ENCODE measurements around the gene CCDC78. TPM values are rescaled to one million over a fixed set of nuclear protein-coding genes. Genes with fewer than 3 reads are reported as not detected.

CCDC78 gene
- total RNA-seq, 1 donor from 2014 or later, result 3.9 TPM

DNA sequence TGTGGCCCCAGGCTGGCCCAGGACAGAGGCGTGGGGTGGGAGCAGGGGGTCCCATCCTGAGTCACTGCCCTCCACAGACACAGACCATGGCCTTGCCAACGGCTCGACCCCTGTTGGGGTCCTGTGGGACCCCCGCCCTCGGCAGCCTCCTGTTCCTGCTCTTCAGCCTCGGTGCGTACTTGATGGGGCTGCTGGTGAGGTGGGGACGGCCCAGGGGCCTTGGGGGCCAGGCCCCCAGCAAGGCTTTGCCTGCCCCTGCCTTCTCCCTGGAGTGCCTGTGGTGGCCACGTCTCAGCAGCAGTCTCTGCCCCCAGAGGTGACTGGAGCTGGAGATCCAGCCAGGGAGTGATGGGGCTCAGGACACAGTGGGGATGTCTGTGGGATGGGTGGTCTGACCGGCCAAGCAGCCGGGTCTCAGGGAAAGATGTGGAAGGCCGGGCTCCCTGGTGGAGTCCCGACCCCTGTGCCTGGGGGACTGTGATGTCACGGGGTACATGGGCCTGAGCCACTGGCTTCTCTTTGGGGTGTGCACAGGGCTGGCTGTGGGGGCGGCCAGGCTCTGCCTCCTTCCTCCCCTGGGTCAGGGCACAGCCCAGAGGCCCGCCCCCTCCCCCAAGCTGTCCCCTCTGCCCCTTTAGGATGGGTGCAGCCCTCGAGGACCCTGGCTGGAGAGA lies 36.5 kb upstream of the CCDC78 start:
- H3K4me3 Mint-ChIP-seq, result no peak overlapping the region
- no peak overlapping the region for H3K27ac Mint-ChIP-seq
- no peak for DNase-seq (ENCODE audit: extremely low spot score, unreplicated experiment)
- H3K9me3 Mint-ChIP-seq, result no peaks in the 10 kb centered on the region
- H3K4me1 Mint-ChIP-seq (ENCODE audit: unreplicated experiment), result peaks cover 6% of the 10 kb centered on the region
- H3K27me3 Mint-ChIP-seq, result peaks cover 3% of the 10 kb centered on the region
- H3K36me3 Mint-ChIP-seq, result no peaks in the 10 kb centered on the region
- TF ChIP-seq, protein P1, sequence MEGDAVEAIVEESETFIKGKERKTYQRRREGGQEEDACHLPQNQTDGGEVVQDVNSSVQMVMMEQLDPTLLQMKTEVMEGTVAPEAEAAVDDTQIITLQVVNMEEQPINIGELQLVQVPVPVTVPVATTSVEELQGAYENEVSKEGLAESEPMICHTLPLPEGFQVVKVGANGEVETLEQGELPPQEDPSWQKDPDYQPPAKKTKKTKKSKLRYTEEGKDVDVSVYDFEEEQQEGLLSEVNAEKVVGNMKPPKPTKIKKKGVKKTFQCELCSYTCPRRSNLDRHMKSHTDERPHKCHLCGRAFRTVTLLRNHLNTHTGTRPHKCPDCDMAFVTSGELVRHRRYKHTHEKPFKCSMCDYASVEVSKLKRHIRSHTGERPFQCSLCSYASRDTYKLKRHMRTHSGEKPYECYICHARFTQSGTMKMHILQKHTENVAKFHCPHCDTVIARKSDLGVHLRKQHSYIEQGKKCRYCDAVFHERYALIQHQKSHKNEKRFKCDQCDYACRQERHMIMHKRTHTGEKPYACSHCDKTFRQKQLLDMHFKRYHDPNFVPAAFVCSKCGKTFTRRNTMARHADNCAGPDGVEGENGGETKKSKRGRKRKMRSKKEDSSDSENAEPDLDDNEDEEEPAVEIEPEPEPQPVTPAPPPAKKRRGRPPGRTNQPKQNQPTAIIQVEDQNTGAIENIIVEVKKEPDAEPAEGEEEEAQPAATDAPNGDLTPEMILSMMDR (conservative IDR thresholded peaks at IDR 0.05), result no peak

DNA sequence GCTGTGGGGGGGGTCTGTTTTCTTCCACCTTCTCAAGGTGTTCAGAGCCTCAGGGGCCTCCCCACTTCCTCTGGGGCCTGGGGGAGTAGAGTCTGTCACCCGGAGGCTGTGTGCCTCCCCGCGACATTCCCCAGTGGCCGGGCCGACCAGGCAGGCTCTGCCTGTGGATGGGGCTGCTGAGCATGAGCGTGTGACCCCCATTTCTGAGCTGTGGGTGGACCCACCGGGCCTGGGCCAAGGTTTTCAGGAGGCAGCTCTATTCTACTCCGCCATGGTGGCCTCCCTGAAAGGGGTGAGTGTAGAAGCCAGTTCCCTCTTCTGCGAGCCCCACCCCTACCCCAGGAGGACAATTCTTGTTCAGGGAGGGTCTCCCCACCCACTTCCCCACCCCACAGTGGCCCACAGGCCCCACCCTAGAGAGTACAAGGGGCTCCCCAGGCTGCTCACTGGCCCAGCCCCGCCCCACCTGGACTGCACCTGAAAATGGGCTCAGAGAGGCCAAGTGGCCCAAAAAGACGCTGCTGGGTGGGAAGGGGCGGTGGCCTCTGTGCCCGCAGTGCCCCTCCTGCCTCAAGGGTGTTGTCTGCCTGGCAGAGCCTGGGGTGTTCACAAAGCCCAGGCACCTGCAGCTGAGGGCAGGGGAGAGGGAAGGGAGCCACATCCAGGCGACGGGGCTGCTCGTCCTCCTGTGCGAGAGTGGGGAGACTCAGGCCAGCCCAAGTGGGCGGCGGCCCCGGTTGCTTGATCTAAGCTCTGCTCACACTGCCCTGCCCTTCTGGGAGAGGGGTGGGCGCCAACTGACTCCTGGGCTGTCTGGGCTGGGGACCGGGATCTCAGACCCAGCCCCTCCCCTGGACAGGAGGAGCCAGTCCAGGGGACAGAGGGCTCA lies 35.6 kb upstream of the CCDC78 start:
- H3K4me1 Mint-ChIP-seq (ENCODE audit: unreplicated experiment), result peaks cover 6% of the 10 kb centered on the region
- peaks cover 3% of the 10 kb centered on the region for H3K27me3 Mint-ChIP-seq
- TF ChIP-seq, protein P1 (conservative IDR thresholded peaks at IDR 0.05), result no peak
- peak; percentile 69 for DNase-seq (ENCODE audit: extremely low spot score, unreplicated experiment)
- no peak overlapping the region for H3K4me3 Mint-ChIP-seq
- H3K36me3 Mint-ChIP-seq, result no peaks in the 10 kb centered on the region
- H3K9me3 Mint-ChIP-seq, result no peaks in the 10 kb centered on the region
- H3K27ac Mint-ChIP-seq, result no peak overlapping the region

DNA sequence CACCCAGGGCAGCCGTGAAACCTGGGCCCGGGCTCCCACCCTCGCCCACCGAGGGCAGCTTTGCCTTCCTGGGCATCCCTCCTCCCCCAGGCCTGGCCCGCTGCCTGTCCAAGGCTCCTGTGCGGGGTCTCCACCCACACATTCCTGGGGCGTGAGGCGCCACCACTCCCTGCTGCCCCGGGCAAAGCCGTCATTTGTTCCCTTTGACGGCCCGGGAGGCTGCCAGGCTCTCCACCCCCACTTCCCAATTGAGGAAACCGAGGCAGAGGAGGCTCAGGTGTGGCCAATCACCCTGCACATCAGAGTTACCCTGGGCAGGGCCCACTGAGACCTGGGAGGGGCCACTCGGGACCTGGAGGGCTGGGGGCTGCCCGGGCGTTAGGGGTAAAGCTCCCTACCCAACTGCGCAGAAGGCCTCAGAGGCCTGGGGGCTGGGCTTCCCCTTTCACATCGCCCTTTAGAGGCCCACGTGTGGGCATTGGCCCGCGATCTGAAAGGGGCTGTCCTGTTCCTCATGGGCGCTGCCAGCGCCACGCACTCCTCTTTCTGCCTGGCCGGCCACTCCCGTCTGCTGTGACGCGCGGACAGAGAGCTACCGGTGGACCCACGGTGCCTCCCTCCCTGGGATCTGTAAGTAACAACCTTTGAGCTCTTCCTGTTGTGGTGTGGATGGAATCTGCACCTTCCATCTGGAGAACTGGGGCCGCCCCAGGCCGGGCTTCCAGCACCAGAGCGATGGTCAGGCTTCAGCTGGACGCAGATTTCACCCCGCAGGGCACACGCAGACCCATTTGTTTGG lies 34.5 kb upstream of the CCDC78 start, which contains the start of gene MSLN:
Gene MSLN (plus strand): TSS at position 190 of the 799 bp plus-strand sequence. CDS start 1,947 bp downstream, outside the sequence.
- Mint-ChIP-seq H3K4me1 (ENCODE audit: unreplicated experiment) (peaks cover 6% of the 10 kb centered on the region), H3K36me3 (no peaks in the 10 kb centered on the region), H3K4me3 (peak within 1 kb of the TSS; percentile 75), H3K27ac (peak within 1 kb of the TSS; percentile 95), H3K27me3 (peaks cover 7% of the 10 kb centered on the region), H3K9me3 (no peaks in the 10 kb centered on the region)
- peak; percentile 71 for DNase-seq (ENCODE audit: extremely low spot score, unreplicated experiment)
- TF ChIP-seq, protein P1 (conservative IDR thresholded peaks at IDR 0.05), result no peak

DNA sequence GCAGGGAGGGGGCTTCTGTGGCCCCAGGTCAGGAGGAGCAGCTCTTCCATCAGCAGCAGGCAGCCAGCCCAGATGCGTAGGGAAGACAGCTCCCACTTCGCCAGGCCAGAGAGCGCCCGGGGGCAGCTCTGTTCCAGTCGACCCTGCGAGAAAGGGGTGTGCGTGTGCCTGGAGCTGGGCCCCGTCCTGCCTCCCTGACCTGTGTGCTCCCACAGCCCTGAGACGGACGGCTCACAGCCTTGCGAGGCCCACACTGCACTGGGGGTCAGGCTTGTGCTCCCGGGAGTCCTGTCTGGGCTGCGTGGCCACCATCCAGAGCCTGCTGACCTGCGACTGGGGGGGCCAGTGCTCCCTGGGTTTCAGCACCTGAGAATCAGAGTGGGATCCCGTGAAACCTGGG lies 33.8 kb upstream of the CCDC78 start:
- no peak for DNase-seq (ENCODE audit: extremely low spot score, unreplicated experiment)
- no peaks in the 10 kb centered on the region for H3K36me3 Mint-ChIP-seq
- H3K4me3 Mint-ChIP-seq, result peak overlapping the region; percentile 75
- H3K9me3 Mint-ChIP-seq, result no peaks in the 10 kb centered on the region
- H3K27ac Mint-ChIP-seq, result peak overlapping the region; percentile 95
- TF ChIP-seq, protein P1 (conservative IDR thresholded peaks at IDR 0.05), result no peak
- peaks cover 6% of the 10 kb centered on the region for H3K4me1 Mint-ChIP-seq (ENCODE audit: unreplicated experiment)
- peaks cover 7% of the 10 kb centered on the region for H3K27me3 Mint-ChIP-seq
